Measurements from ENCODE around the gene ATP6V0B.

The ATP6V0B gene

GRCh38 chr1:43946236-43947060 is 28.3 kb upstream of the ATP6V0B start, which contains the start of gene IPO13:
Gene IPO13 (plus strand): TSS chr1:43946950. CDS start chr1:43947601, 651 bp downstream.
- DNase-seq (ENCODE audit: low read depth), result peak; percentile 88

- no peak for DNase-seq (ENCODE audit: low read depth)
These were observed 27.5 kb upstream of the ATP6V0B start for GRCh38 chr1:43947061-43947873.

- DNase-seq (ENCODE audit: low read depth), result no peak
These were observed 26.8 kb upstream of the ATP6V0B start for GRCh38 chr1:43947874-43948437.

- no peak for DNase-seq (ENCODE audit: low read depth)
These were observed 25.1 kb upstream of the ATP6V0B start for GRCh38 chr1:43949678-43950077.

GRCh38 chr1:43951021-43951985 is 23.5 kb upstream of the ATP6V0B start:
- DNase-seq (ENCODE audit: low read depth), result no peak

- DNase-seq (ENCODE audit: low read depth), result no peak
These were observed 21.9 kb upstream of the ATP6V0B start for GRCh38 chr1:43952731-43953346.

GRCh38 chr1:43953361-43953760 is 21.4 kb upstream of the ATP6V0B start:
- no peak for DNase-seq (ENCODE audit: low read depth)

- DNase-seq (ENCODE audit: low read depth), result no peak
These were observed 20.7 kb upstream of the ATP6V0B start for GRCh38 chr1:43954036-43954435.

GRCh38 chr1:43956234-43956633 is 18.5 kb upstream of the ATP6V0B start:
- DNase-seq (ENCODE audit: low read depth), result no peak

- no peak for DNase-seq (ENCODE audit: low read depth)
These were observed 17.2 kb upstream of the ATP6V0B start for GRCh38 chr1:43957407-43958040.

GRCh38 chr1:43958351-43959255 is 16.2 kb upstream of the ATP6V0B start:
- DNase-seq (ENCODE audit: low read depth), result no peak

- no peak for DNase-seq (ENCODE audit: low read depth)
These were observed 14.0 kb upstream of the ATP6V0B start for GRCh38 chr1:43960798-43961197.

- no peak for DNase-seq (ENCODE audit: low read depth)
These were observed 13.1 kb upstream of the ATP6V0B start for GRCh38 chr1:43961692-43962091.

GRCh38 chr1:43962324-43962723 is 12.4 kb upstream of the ATP6V0B start:
- DNase-seq (ENCODE audit: low read depth), result no peak

- no peak for DNase-seq (ENCODE audit: low read depth)
These were observed 11.8 kb upstream of the ATP6V0B start for GRCh38 chr1:43963006-43963405.

- DNase-seq (ENCODE audit: low read depth), result no peak
These were observed 10.9 kb upstream of the ATP6V0B start for GRCh38 chr1:43963890-43964289.

- no peak for DNase-seq (ENCODE audit: low read depth)
These were observed 9.4 kb upstream of the ATP6V0B start for GRCh38 chr1:43965316-43965715.

- no peak for DNase-seq (ENCODE audit: low read depth)
These were observed 6.3 kb upstream of the ATP6V0B start for GRCh38 chr1:43968348-43968948.

- no peak for DNase-seq (ENCODE audit: low read depth)
These were observed 5.4 kb upstream of the ATP6V0B start for GRCh38 chr1:43969416-43969745.
